Panc1 (cell line): ENCODE results near the gene UGT1A1. TPM values are rescaled to one million over a fixed set of nuclear protein-coding genes. Genes with fewer than 3 reads are reported as not detected.

Source experiments
- ATAC-seq: fragments of 200-7000 bp; cut with Tn5 transposase; 2 replicates; pipeline ENCODE4 v1.9.1; 2020; ENCODE audit warnings: mild to moderate bottlenecking, moderate library complexity
- BruUV-seq: library from RNA; stranded (reverse); fragments of 400-500 nt; replicated peaks from 2 replicates; lab custom pipeline; 2021; lab: Mats Ljungman, UMichigan
- CTCF ChIA-PET: fragments of 300-600 bp; sonication (Branson Sonifier 250); formaldehyde crosslinking; loops from one replicate; lab custom pipeline; 2022; ENCODE audit warnings: antibody characterized with exemption; lab: Charles Lee
- POLR2A ChIA-PET: fragments of 300-600 bp; sonication (Branson Sonifier 250); formaldehyde crosslinking; loops from one replicate; lab custom pipeline; 2022; ENCODE audit warnings: antibody characterized with exemption; lab: Charles Lee
- DNase-seq: peaks from one replicate; pipeline ENCODE4 v3.0.0-alpha.2; 2010; ENCODE audit warnings: low read depth, low spot score
- H3K27ac ChIP-seq: 2 replicates; pipeline ENCODE4 v1.5.1; 2011; ENCODE audit warnings: mild to moderate bottlenecking, low read length, inconsistent platforms
- H3K27me3 ChIP-seq: fragments of 200-500 bp; sonication (Bioruptor generic); 2 replicates; pipeline ENCODE4 v1.6.0; 2014; ENCODE audit warnings: low read length, inconsistent platforms; ENCODE audit not compliant: control insufficient read depth, insufficient read depth
- H3K36me3 ChIP-seq: fragments of 200-500 bp; sonication (Bioruptor generic); 2 replicates; pipeline ENCODE4 v1.5.1; 2014; ENCODE audit warnings: inconsistent platforms, mild to moderate bottlenecking, low read length, moderate library complexity; ENCODE audit not compliant: control insufficient read depth, insufficient read depth
- H3K4me1 ChIP-seq: 2 replicates; pipeline ENCODE4 v1.5.1; 2011; ENCODE audit warnings: inconsistent platforms, mild to moderate bottlenecking, low read length, moderate library complexity; ENCODE audit not compliant: control insufficient read depth, insufficient read depth
- H3K4me3 ChIP-seq, 2 experiments: 2 replicates each; pipeline ENCODE4 v1.5.1; 2011 to 2012; ENCODE audit warnings: low read depth in 2 of 2, low read length in 2 of 2, mild to moderate bottlenecking in 2 of 2, inconsistent platforms in 1 of 2, moderate library complexity in 1 of 2
- H3K9me3 ChIP-seq: fragments of 200-500 bp; sonication (Bioruptor generic); 2 replicates; pipeline ENCODE4 v1.5.1; 2014; ENCODE audit warnings: low read depth, mild to moderate bottlenecking, inconsistent platforms, low read length, moderate library complexity; ENCODE audit not compliant: control insufficient read depth, insufficient read depth
- POLR2AphosphoS5 ChIP-seq: IDR thresholded peaks from 2 replicates; pipeline ENCODE4 v1.6.1; 2012; ENCODE audit warnings: mild to moderate bottlenecking, low read depth, low read length, moderate library complexity
- SIN3A ChIP-seq: IDR thresholded peaks from 2 replicates; pipeline ENCODE4 v1.6.1; 2012; ENCODE audit warnings: low read depth, mild to moderate bottlenecking, low read length, moderate library complexity, borderline replicate concordance; ENCODE audit not compliant: insufficient read depth
- TCF7L2 ChIP-seq: IDR thresholded peaks from 2 replicates; pipeline ENCODE4 v1.6.1; 2011; ENCODE audit warnings: mild to moderate bottlenecking, low read depth, low read length, inconsistent platforms
- in situ Hi-C: cut with HindIII; loops from 2 replicates; pipeline ENCODE4 v1.10.0; 2016; ENCODE audit warnings: low sequenced_read_pairs, low pct_unique_long_range_greater_than_20kb
- intact Hi-C: fragments of 100-400 bp; cut with micrococcal nuclease; formaldehyde crosslinking; loops from one replicate; pipeline ENCODE4 v1.10.0; 2022; ENCODE audit not compliant: unreplicated experiment
- total RNA-seq: library from RNA; stranded (reverse); gene quantifications from one replicate; pipeline ENCODE4 v1.2.1, GENCODE V29; 2021; ENCODE audit not compliant: unreplicated experiment
- TF ChIP-seq, protein P1 (sequence below), 2 experiments: IDR thresholded peaks; 2 replicates each; pipeline ENCODE4 v1.6.1; 2011 to 2012; ENCODE audit warnings: low read depth in 2 of 2, control low read depth in 1 of 2, low read length in 1 of 2, mild to moderate bottlenecking in 1 of 2, moderate library complexity in 1 of 2; ENCODE audit not compliant: insufficient read depth in 1 of 2
- TF ChIP-seq, protein P2 (sequence below): fragments of 450-650 bp; IDR thresholded peaks from 2 replicates; pipeline ENCODE4 v1.5.1; 2017; ENCODE audit warnings: mild to moderate bottlenecking

The UGT1A1 gene
- total RNA-seq, 1 experiment from 2014 or later: not detected

DNA sequence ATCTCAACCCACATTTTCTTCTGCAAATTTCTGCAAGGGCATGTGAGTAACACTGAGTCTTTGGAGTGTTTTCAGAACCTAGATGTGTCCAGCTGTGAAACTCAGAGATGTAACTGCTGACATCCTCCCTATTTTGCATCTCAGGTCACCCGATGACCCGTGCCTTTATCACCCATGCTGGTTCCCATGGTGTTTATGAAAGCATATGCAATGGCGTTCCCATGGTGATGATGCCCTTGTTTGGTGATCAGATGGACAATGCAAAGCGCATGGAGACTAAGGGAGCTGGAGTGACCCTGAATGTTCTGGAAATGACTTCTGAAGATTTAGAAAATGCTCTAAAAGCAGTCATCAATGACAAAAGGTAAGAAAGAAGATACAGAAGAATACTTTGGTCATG is 8.0 kb downstream of the UGT1A1 start:
- Histone ChIP-seq H3K9me3 (no peaks in the 10 kb centered on the region), H3K4me1 (no peaks in the 10 kb centered on the region), H3K4me3 (no peak overlapping the region), H3K27me3 (peaks cover 2% of the 10 kb centered on the region; the same call in 1 of the 2 replicates), H3K27ac (no peak overlapping the region), H3K36me3 (no peaks in the 10 kb centered on the region)
- no peak for ATAC-seq
- BruUV-seq: no TSS peak
- intact Hi-C loops (no loop called here), in situ Hi-C loops (no loop called here)
- ChIA-PET CTCF (no interaction called here), POLR2A (no interaction called here)
- TF ChIP-seq, protein P1, sequence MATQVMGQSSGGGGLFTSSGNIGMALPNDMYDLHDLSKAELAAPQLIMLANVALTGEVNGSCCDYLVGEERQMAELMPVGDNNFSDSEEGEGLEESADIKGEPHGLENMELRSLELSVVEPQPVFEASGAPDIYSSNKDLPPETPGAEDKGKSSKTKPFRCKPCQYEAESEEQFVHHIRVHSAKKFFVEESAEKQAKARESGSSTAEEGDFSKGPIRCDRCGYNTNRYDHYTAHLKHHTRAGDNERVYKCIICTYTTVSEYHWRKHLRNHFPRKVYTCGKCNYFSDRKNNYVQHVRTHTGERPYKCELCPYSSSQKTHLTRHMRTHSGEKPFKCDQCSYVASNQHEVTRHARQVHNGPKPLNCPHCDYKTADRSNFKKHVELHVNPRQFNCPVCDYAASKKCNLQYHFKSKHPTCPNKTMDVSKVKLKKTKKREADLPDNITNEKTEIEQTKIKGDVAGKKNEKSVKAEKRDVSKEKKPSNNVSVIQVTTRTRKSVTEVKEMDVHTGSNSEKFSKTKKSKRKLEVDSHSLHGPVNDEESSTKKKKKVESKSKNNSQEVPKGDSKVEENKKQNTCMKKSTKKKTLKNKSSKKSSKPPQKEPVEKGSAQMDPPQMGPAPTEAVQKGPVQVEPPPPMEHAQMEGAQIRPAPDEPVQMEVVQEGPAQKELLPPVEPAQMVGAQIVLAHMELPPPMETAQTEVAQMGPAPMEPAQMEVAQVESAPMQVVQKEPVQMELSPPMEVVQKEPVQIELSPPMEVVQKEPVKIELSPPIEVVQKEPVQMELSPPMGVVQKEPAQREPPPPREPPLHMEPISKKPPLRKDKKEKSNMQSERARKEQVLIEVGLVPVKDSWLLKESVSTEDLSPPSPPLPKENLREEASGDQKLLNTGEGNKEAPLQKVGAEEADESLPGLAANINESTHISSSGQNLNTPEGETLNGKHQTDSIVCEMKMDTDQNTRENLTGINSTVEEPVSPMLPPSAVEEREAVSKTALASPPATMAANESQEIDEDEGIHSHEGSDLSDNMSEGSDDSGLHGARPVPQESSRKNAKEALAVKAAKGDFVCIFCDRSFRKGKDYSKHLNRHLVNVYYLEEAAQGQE (IDR thresholded peaks at IDR 0.05; ENCODE audit: insufficient read depth in 1 of 2, low read depth in 2 of 2, low read length in 1 of 2): no peak
- DNase-seq: no peak

DNA sequence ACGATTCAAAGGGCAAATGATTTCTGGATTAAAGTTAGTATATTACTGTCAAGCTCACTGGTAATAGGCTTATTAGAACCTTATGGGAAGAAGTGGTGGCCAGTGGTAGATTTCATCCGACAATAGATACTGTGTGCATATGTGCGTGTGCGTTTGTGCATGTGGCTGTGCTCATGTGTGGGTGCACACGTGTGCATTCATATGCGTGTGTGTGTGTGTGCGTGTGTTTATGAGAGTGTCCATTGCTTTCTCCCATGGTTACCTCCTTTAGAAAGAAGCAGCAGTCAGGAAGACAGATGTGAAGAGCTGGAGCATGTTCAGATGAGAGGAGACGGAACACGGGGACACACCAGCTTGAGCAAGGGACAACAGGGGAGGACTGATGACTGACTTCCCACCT is 9.2 kb downstream of the UGT1A1 start:
- Histone ChIP-seq H3K4me3 (no peak overlapping the region), H3K9me3 (no peaks in the 10 kb centered on the region), H3K4me1 (no peaks in the 10 kb centered on the region), H3K27ac (no peak overlapping the region), H3K27me3 (no peaks in the 10 kb centered on the region), H3K36me3 (no peaks in the 10 kb centered on the region)
- intact Hi-C loops: no loop called here
- in situ Hi-C loops: no loop called here
- POLR2A ChIA-PET: no interaction called here
- CTCF ChIA-PET: no interaction called here
- TF ChIP-seq, protein P2, sequence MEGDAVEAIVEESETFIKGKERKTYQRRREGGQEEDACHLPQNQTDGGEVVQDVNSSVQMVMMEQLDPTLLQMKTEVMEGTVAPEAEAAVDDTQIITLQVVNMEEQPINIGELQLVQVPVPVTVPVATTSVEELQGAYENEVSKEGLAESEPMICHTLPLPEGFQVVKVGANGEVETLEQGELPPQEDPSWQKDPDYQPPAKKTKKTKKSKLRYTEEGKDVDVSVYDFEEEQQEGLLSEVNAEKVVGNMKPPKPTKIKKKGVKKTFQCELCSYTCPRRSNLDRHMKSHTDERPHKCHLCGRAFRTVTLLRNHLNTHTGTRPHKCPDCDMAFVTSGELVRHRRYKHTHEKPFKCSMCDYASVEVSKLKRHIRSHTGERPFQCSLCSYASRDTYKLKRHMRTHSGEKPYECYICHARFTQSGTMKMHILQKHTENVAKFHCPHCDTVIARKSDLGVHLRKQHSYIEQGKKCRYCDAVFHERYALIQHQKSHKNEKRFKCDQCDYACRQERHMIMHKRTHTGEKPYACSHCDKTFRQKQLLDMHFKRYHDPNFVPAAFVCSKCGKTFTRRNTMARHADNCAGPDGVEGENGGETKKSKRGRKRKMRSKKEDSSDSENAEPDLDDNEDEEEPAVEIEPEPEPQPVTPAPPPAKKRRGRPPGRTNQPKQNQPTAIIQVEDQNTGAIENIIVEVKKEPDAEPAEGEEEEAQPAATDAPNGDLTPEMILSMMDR: no peak
- no peak for TF ChIP-seq TCF7L2
- no peak for TF ChIP-seq POLR2AphosphoS5
- TF ChIP-seq SIN3A: no peak
- TF ChIP-seq, protein P1 (IDR thresholded peaks at IDR 0.05; ENCODE audit: insufficient read depth in 1 of 2, low read depth in 2 of 2, low read length in 1 of 2): no peak
- ATAC-seq (no peak), DNase-seq (no peak)
- BruUV-seq: no TSS peak
